ENCODE data around the gene SMOC1. TPM values are rescaled to one million over a fixed set of nuclear protein-coding genes. Genes with fewer than 3 reads are reported as not detected.

Gene SMOC1
- total RNA-seq, 2 donors from 2014 or later = 25.2 to 29.8 TPM

- no peak for TF ChIP-seq CTCF (IDR thresholded peaks at IDR 0.05)
Observed at GRCh38 chr14:69887740-69888657, 8.8 kb downstream of the SMOC1 start.

DNA sequence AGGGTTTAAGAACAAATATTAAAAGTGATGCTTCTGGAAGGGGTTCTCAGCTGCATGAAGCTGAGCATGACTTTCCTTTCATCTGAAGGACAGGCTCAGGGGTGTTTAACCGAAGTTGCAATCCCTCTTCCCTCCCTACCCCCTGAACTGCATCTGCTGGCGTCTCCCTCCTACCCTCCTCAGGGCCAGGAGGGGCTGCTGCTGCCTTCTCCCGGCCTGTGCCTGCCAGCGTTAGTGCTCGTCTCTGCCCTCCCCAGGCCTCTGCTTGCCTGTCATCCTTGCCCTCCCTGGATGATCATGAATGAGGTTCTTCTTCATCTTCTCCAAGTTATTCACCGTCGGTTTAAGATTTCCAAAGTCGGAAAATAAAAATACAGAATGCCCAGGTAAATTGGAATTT lies 12.2 kb downstream of the SMOC1 start:
- no peaks in the 10 kb centered on the region for H3K27me3 ChIP-seq (replicated peaks; ENCODE audit: insufficient read depth)
- ATAC-seq (ENCODE audit: insufficient number of reproducible peaks, low FRiP score, low read depth) = no peak
- H3K27ac ChIP-seq = no peak overlapping the region
- no peak for DNase-seq (ENCODE audit: low spot score)
- no peak for TF ChIP-seq CTCF (IDR thresholded peaks at IDR 0.05)
- no peaks in the 10 kb centered on the region for H3K36me3 ChIP-seq
- peaks cover 0 to 5% of the 10 kb centered on the region in 2 donors for H3K4me1 ChIP-seq (ENCODE audit: control insufficient read depth in 1 of 2, low read depth in 2 of 2)
- H3K9me3 ChIP-seq = peaks cover under 1% of the 10 kb centered on the region
- no peak overlapping the region for H3K4me3 ChIP-seq

More at GRCh38 chr14:69887740-69888657, 8.8 kb downstream of the SMOC1 start:
- no peaks in the 10 kb centered on the region for H3K36me3 ChIP-seq
- no peak overlapping the region for H3K4me3 ChIP-seq
- H3K27me3 ChIP-seq (replicated peaks; ENCODE audit: insufficient read depth) = no peaks in the 10 kb centered on the region
- ATAC-seq (ENCODE audit: insufficient number of reproducible peaks, low FRiP score, low read depth) (no peak), DNase-seq (ENCODE audit: low spot score) (no peak)
- no peaks in the 10 kb centered on the region for H3K4me1 ChIP-seq (ENCODE audit: control insufficient read depth in 1 of 2, low read depth in 2 of 2)
- no peak overlapping the region for H3K27ac ChIP-seq
- no peaks in the 10 kb centered on the region for H3K9me3 ChIP-seq

GRCh38 chr14:69895109-69895508 lies 15.9 kb downstream of the SMOC1 start:
- no peaks in the 10 kb centered on the region for H3K36me3 ChIP-seq
- H3K4me3 ChIP-seq = no peak overlapping the region
- DNase-seq (ENCODE audit: low spot score) (no peak), ATAC-seq (ENCODE audit: insufficient number of reproducible peaks, low FRiP score, low read depth) (no peak)
- H3K4me1 ChIP-seq (ENCODE audit: control insufficient read depth in 1 of 2, low read depth in 2 of 2) = peaks cover 0 to 5% of the 10 kb centered on the region in 2 donors
- TF ChIP-seq CTCF (IDR thresholded peaks at IDR 0.05) = no peak
- no peaks in the 10 kb centered on the region for H3K27me3 ChIP-seq (replicated peaks; ENCODE audit: insufficient read depth)
- H3K9me3 ChIP-seq = peaks cover 9% of the 10 kb centered on the region
- no peak overlapping the region for H3K27ac ChIP-seq

- peaks cover 9% of the 10 kb centered on the region for H3K9me3 ChIP-seq
- ATAC-seq (ENCODE audit: insufficient number of reproducible peaks, low FRiP score, low read depth) = no peak
- no peak for DNase-seq (ENCODE audit: low spot score)
- H3K4me1 ChIP-seq (ENCODE audit: control insufficient read depth in 1 of 2, low read depth in 2 of 2) = peaks cover 0 to 5% of the 10 kb centered on the region in 2 donors
- no peak overlapping the region for H3K27ac ChIP-seq
- no peaks in the 10 kb centered on the region for H3K36me3 ChIP-seq
- H3K27me3 ChIP-seq (replicated peaks; ENCODE audit: insufficient read depth) = no peaks in the 10 kb centered on the region
- TF ChIP-seq CTCF (IDR thresholded peaks at IDR 0.05) = no peak
- H3K4me3 ChIP-seq = no peak overlapping the region
Observed at GRCh38 chr14:69896080-69896479, 16.9 kb downstream of the SMOC1 start.

- Histone ChIP-seq H3K4me3 (no peak overlapping the region), H3K27ac (no peak overlapping the region), H3K9me3 (peaks cover 9% of the 10 kb centered on the region), H3K36me3 (no peaks in the 10 kb centered on the region), H3K4me1 (ENCODE audit: control insufficient read depth in 1 of 2, low read depth in 2 of 2) (peaks cover 0 to 5% of the 10 kb centered on the region in 2 donors), H3K27me3 (replicated peaks; ENCODE audit: insufficient read depth) (no peaks in the 10 kb centered on the region)
- ATAC-seq (ENCODE audit: insufficient number of reproducible peaks, low FRiP score, low read depth) = no peak
- no peak for TF ChIP-seq CTCF (IDR thresholded peaks at IDR 0.05)
- no peak for DNase-seq (ENCODE audit: low spot score)
Observed at GRCh38 chr14:69896972-69897371, 17.8 kb downstream of the SMOC1 start.

Data from thoracic aorta (tissue), 2 donors.